H1 (cell line): ENCODE results near the gene QSOX1. TPM values are rescaled to one million over a fixed set of nuclear protein-coding genes. Genes with fewer than 3 reads are reported as not detected.

Source experiments
- ASH2L ChIP-seq: fragments of 200-600, 300-600 bp; sonication (generic); IDR thresholded peaks from one replicate; pipeline ENCODE4 v1.7.1; 2017; ENCODE audit warnings: low read length
- ATF2 ChIP-seq: IDR thresholded peaks from 2 replicates; pipeline ENCODE4 v1.6.1; 2012; ENCODE audit warnings: low read length, inconsistent platforms
- BRCA1 ChIP-seq: IDR thresholded peaks from 2 replicates; pipeline ENCODE4 v1.6.1; 2012; ENCODE audit warnings: low read depth, low read length, improper control_type of control experiment
- CBX5 ChIP-seq: fragments of 300-800, 300-1000 bp; sonication (generic); IDR thresholded peaks from 2 replicates; pipeline ENCODE4 v1.7.1; 2016; ENCODE audit warnings: antibody characterized with exemption, low read length, low read depth
- CTCF ChIP-seq, 3 experiments: IDR thresholded peaks; 1 replicate in 2 of 3; 2 replicates in 1 of 3; pipeline versions ENCODE4 v1.5.1 to v1.6.1; 2011; ENCODE audit warnings: low read length in 3 of 3, mild to moderate bottlenecking in 3 of 3, inconsistent platforms in 2 of 3, low read depth in 1 of 3, moderate library complexity in 1 of 3; ENCODE audit not compliant: insufficient read depth in 1 of 3; ENCODE audit errors: control extremely low read depth in 1 of 3
- E2F6 ChIP-seq: IDR thresholded peaks from 2 replicates; pipeline ENCODE4 v1.6.1; 2012; ENCODE audit warnings: inconsistent platforms
- FOSL1 ChIP-seq: IDR thresholded peaks from 2 replicates; pipeline ENCODE4 v1.6.1; 2011; ENCODE audit warnings: mild to moderate bottlenecking, low read depth, low read length, moderate library complexity; ENCODE audit not compliant: insufficient read depth
- GTF2F1 ChIP-seq: IDR thresholded peaks from 2 replicates; pipeline ENCODE4 v1.6.1; 2012; ENCODE audit warnings: low read depth, low read length, improper control_type of control experiment, borderline replicate concordance
- HDAC2 ChIP-seq, 2 experiments: fragments of 300-600 bp in 1 of 2; sonication (generic) in 1 of 2; IDR thresholded peaks; 2 replicates each; pipeline ENCODE4 v1.6.1; 2011 to 2012; ENCODE audit warnings: low read depth in 2 of 2, low read length in 2 of 2, mild to moderate bottlenecking in 2 of 2, moderate library complexity in 2 of 2, borderline replicate concordance in 1 of 2, inconsistent platforms in 1 of 2
- KDM1A ChIP-seq: fragments of 200-600, 300-600 bp; sonication (generic); IDR thresholded peaks from 2 replicates; pipeline ENCODE4 v1.7.1; 2016; ENCODE audit warnings: mild to moderate bottlenecking, low read length, borderline replicate concordance
- POLR2AphosphoS5 ChIP-seq: IDR thresholded peaks from 2 replicates; pipeline ENCODE4 v1.6.1; 2011; ENCODE audit warnings: low read depth, low read length
- SP1 ChIP-seq: IDR thresholded peaks from 2 replicates; pipeline ENCODE4 v1.6.1; 2011; ENCODE audit warnings: low read depth, low read length
- SP2 ChIP-seq: IDR thresholded peaks from 2 replicates; pipeline ENCODE4 v1.6.1; 2012; ENCODE audit warnings: mild to moderate bottlenecking, low read length, inconsistent platforms
- SRF ChIP-seq: IDR thresholded peaks from 2 replicates; pipeline ENCODE4 v1.6.1; 2011; ENCODE audit warnings: mild to moderate bottlenecking, low read depth, low read length, moderate library complexity
- SUZ12 ChIP-seq: fragments of 200-600 bp; sonication (generic); IDR thresholded peaks from 2 replicates; pipeline ENCODE4 v1.6.1; 2012; ENCODE audit warnings: mild to moderate bottlenecking, inconsistent platforms, low read length, moderate library complexity, mixed read lengths
- TAF7 ChIP-seq: optimal IDR thresholded peaks from 2 replicates; pipeline ENCODE3; 2011; ENCODE audit warnings: low read depth, mild to moderate bottlenecking, inconsistent platforms, low read length, moderate library complexity, borderline replicate concordance
- TBP ChIP-seq: IDR thresholded peaks from 2 replicates; pipeline ENCODE4 v1.6.1; 2011; ENCODE audit warnings: low read depth, low read length, improper control_type of control experiment
- ZNF274 ChIP-seq: IDR thresholded peaks from 2 replicates; pipeline ENCODE4 v1.7.0; 2012; ENCODE audit warnings: low read length, borderline replicate concordance; ENCODE audit errors: extremely low read depth
- polyA plus RNA-seq, 7 experiments: library from polyadenylated mRNA; depleted of rRNA in 3 of 7; stranded (reverse) in 5 of 7; unstranded in 2 of 7; fragments of >200 nt in 5 of 7; fragments of 200-250 nt in 2 of 7; gene quantifications; 1 replicate in 5 of 7; 2 replicates in 1 of 7; 4 replicates in 1 of 7; pipeline versions ENCODE4 v1.2.1 to v1.2.3, GENCODE V29; 2011 to 2013; ENCODE audit warnings: missing spikeins in 2 of 7, mixed read lengths in 2 of 7
- total RNA-seq: library from RNA; stranded (reverse); fragmentation: NEBNext Ultra II Directional; extraction: Animal tissue kit (Norgen Biotek cat#: 25700); gene quantifications from 2 replicates; pipeline ENCODE4 v1.2.1, GENCODE V29; 2021

Gene QSOX1
- total and polyA plus RNA-seq, 2 of the 8 experiments (the other 6 are each of a cell fraction or from before 2014, with no cell fraction given) = 97.7 to 123 TPM

- TF ChIP-seq SP1 (no peak), GTF2F1 (no peak), CBX5 (no peak), SP2 (no peak), ASH2L (peak; percentile 48), BRCA1 (no peak), SRF (no peak), KDM1A (peak; percentile 33; the same call in 1 of the 2 replicates), SUZ12 (no peak), E2F6 (no peak), FOSL1 (no peak), POLR2AphosphoS5 (no peak), CTCF (IDR thresholded peaks at IDR 0.05; ENCODE audit: control extremely low read depth in 1 of 3, insufficient read depth in 1 of 3, low read depth in 1 of 3, low read length in 3 of 3) (no peak), ATF2 (no peak), TBP (0 out of 2 replicates have a peak, but pooled peaks have one; percentile 35), TAF7 (peak; percentile 36), ZNF274 (no peak), HDAC2 (IDR thresholded peaks at IDR 0.05; ENCODE audit: borderline replicate concordance in 1 of 2, low read depth in 2 of 2, low read length in 2 of 2) (no peak)
Measured at GRCh38 chr1:180239145-180240096, 84.8 kb downstream of the QSOX1 start (continued).
